Caki2 (cell line): ENCODE measurements around the gene PRG3. TPM values are rescaled to one million over a fixed set of nuclear protein-coding genes. Genes with fewer than 3 reads are reported as not detected.
A peak's percentile ranks its signal among the peaks of the same experiment; 100 is the strongest.
"Not testable (repeated sequence)": the region's sequence is repeated elsewhere in the genome, so short reads cannot be mapped to it uniquely, and the experiment has no call there.

Source experiments
- DNase-seq: peaks from one replicate; pipeline ENCODE4 v3.0.0-alpha.2; 2015; ENCODE audit warnings: low read depth
- in situ Hi-C: cut with HindIII; loops from 2 replicates; pipeline ENCODE4 v1.10.0; 2016; ENCODE audit warnings: low sequenced_read_pairs, low pct_unique_long_range_greater_than_20kb, mixed read lengths
- total RNA-seq: library from RNA; depleted of rRNA; stranded (reverse); fragments of >200 nt; shearing (Covaris generic); gene quantifications from 2 replicates; pipeline ENCODE4 v1.2.3, GENCODE V29; 2014; ENCODE audit warnings: low replicate concordance

PRG3 gene
- total RNA-seq, 1 experiment from 2014 or later: not detected

- DNase-seq: no peak
- in situ Hi-C loops: no loop called here
These were observed 32.7 kb upstream of the PRG3 start for GRCh38 chr11:57413681-57414080.

- DNase-seq: no peak
- in situ Hi-C loops: no loop called here
These were observed 29.3 kb upstream of the PRG3 start for GRCh38 chr11:57410287-57410686.

GRCh38 chr11:57409321-57410100 lies 28.6 kb upstream of the PRG3 start:
- in situ Hi-C loops: no loop called here
- no peak for DNase-seq

GRCh38 chr11:57408771-57409170 lies 27.8 kb upstream of the PRG3 start:
- in situ Hi-C loops: no loop called here
- no peak for DNase-seq

GRCh38 chr11:57407941-57408475 lies 27.1 kb upstream of the PRG3 start:
- DNase-seq: no peak
- in situ Hi-C loops: no loop called here

GRCh38 chr11:57407010-57407920 lies 26.3 kb upstream of the PRG3 start:
- DNase-seq: no peak
- in situ Hi-C loops: no loop called here

GRCh38 chr11:57406337-57406904 lies 25.5 kb upstream of the PRG3 start:
- peak; percentile 19 for DNase-seq
- in situ Hi-C loops: no loop called here

GRCh38 chr11:57405271-57405860 lies 24.4 kb upstream of the PRG3 start:
- in situ Hi-C loops: no loop called here
- no peak for DNase-seq

- in situ Hi-C loops: no loop called here
- no peak for DNase-seq
These were observed 22.8 kb upstream of the PRG3 start for GRCh38 chr11:57403802-57404147.

- in situ Hi-C loops, DNase-seq: not testable (repeated sequence)
These were observed 22.3 kb upstream of the PRG3 start for GRCh38 chr11:57403003-57403801.

GRCh38 chr11:57402188-57403002 lies 21.4 kb upstream of the PRG3 start:
- in situ Hi-C loops: no loop called here
- DNase-seq: no peak

GRCh38 chr11:57399972-57400578 lies 19.1 kb upstream of the PRG3 start:
- in situ Hi-C loops: no loop called here
- DNase-seq: no peak

- in situ Hi-C loops: no loop called here
- no peak for DNase-seq
These were observed 18.3 kb upstream of the PRG3 start for GRCh38 chr11:57399221-57399620.

- in situ Hi-C loops: no loop called here
- no peak for DNase-seq
These were observed 16.5 kb upstream of the PRG3 start for GRCh38 chr11:57397394-57397990.

GRCh38 chr11:57396744-57397143 lies 15.8 kb upstream of the PRG3 start:
- in situ Hi-C loops: no loop called here
- no peak for DNase-seq

- DNase-seq: no peak
- in situ Hi-C loops: no loop called here
These were observed 15.1 kb upstream of the PRG3 start for GRCh38 chr11:57395905-57396623.
